ENCODE data around the gene GOLGA6L22.
"Not testable (repeated sequence)": the region's sequence is repeated elsewhere in the genome, so short reads cannot be mapped to it uniquely, and the experiment has no call there.

DNA sequence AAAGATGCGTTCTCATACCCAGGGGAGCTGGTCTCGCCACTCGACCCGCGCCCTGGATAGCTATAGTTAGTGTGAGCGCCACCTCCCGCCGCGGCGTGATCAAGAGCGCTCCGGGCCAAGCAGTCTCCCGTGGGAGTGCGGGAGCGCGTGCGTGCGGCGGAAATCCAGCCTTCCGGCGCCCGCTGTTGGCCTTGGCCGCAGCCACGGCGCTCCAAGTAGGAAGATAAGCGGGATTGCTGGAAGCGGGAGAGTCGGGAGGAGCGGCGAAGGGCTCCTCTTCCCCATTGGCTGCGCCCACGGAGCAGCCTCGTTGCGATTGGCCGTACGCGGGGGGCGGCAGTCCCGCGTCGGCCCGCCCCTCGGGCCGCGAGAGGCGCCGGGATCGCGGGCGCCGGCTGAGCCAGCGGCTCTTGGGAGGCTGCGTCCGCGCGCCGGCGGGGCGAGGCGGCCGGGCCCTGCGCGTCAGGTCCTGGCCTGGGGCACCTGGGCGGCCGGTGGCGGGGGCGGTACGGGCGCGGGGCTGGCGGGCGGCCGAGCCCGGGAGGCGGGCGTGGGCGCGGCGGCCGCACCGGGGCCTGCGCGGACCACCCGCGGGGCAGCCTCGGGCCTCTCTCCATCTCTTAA lies 35.9 kb downstream of the GOLGA6L22 start:
- TF ChIP-seq, protein P1, sequence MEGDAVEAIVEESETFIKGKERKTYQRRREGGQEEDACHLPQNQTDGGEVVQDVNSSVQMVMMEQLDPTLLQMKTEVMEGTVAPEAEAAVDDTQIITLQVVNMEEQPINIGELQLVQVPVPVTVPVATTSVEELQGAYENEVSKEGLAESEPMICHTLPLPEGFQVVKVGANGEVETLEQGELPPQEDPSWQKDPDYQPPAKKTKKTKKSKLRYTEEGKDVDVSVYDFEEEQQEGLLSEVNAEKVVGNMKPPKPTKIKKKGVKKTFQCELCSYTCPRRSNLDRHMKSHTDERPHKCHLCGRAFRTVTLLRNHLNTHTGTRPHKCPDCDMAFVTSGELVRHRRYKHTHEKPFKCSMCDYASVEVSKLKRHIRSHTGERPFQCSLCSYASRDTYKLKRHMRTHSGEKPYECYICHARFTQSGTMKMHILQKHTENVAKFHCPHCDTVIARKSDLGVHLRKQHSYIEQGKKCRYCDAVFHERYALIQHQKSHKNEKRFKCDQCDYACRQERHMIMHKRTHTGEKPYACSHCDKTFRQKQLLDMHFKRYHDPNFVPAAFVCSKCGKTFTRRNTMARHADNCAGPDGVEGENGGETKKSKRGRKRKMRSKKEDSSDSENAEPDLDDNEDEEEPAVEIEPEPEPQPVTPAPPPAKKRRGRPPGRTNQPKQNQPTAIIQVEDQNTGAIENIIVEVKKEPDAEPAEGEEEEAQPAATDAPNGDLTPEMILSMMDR (conservative IDR thresholded peaks at IDR 0.05; ENCODE audit: low read depth, low read length): not testable (repeated sequence)
- TF ChIP-seq POLR2A (IDR thresholded peaks at IDR 0.05; ENCODE audit: low read depth, low read length); FOS (IDR thresholded peaks at IDR 0.05; ENCODE audit: low read depth, low read length); SMC3 (IDR thresholded peaks at IDR 0.05; ENCODE audit: low read depth, low read length); RAD21 (IDR thresholded peaks at IDR 0.05; ENCODE audit: low read length); RFX5 (IDR thresholded peaks at IDR 0.05; ENCODE audit: low read depth, low read length); NFE2L2 (IDR thresholded peaks at IDR 0.05; ENCODE audit: low read depth, low read length); BHLHE40 (IDR thresholded peaks at IDR 0.05; ENCODE audit: low read depth, low read length); MAFK (IDR thresholded peaks at IDR 0.05; ENCODE audit: low read depth, low read length); RCOR1 (IDR thresholded peaks at IDR 0.05; ENCODE audit: insufficient replicate concordance, low read length); CHD1 (IDR thresholded peaks at IDR 0.05; ENCODE audit: low read depth, low read length): not testable (repeated sequence)

Measured in IMR-90 (cell line).